Upper lobe of right lung (tissue), 1 donor: Measurements from ENCODE around the gene SGF29. TPM values are rescaled to one million over a fixed set of nuclear protein-coding genes. Genes with fewer than 3 reads are reported as not detected.

Source experiments
- ATAC-seq: fragments of 200-7000 bp; cut with Tn5 transposase; one replicate; pipeline ENCODE4 v1.9.1; 2020; ENCODE audit warnings: mild to moderate bottlenecking, moderate library complexity
- DNase-seq: peaks from one replicate; pipeline ENCODE4 v3.0.0-alpha.2; 2020
- H3K27ac ChIP-seq: fragments of 200-600 bp; one replicate; pipeline ENCODE4 v1.8.0; 2022
- H3K27me3 ChIP-seq: fragments of 200-600 bp; one replicate; pipeline ENCODE4 v1.8.0; 2022; ENCODE audit warnings: mild to moderate bottlenecking
- H3K36me3 ChIP-seq: fragments of 200-600 bp; one replicate; pipeline ENCODE4 v1.8.0; 2022
- H3K4me1 ChIP-seq: fragments of 200-600 bp; one replicate; pipeline ENCODE4 v1.8.0; 2022
- H3K4me3 ChIP-seq: fragments of 200-600 bp; one replicate; pipeline ENCODE4 v1.8.0; 2022; ENCODE audit warnings: mild to moderate bottlenecking
- H3K9me3 ChIP-seq: fragments of 200-600 bp; one replicate; pipeline ENCODE4 v1.8.0; 2022
- intact Hi-C: fragments of 100-400 bp; cut with DNase I; formaldehyde crosslinking; loops from one replicate; pipeline ENCODE4 v1.11.0; 2022
- total RNA-seq: library from RNA; stranded (reverse); fragmentation: NEBNext Ultra II Directional; extraction: Animal tissue kit (Norgen Biotek cat#: 25700); gene quantifications from one replicate; pipeline ENCODE4 v1.2.1, GENCODE V29; 2021
- TF ChIP-seq, protein P1 (sequence below): fragments of 200-600 bp; IDR thresholded peaks from one replicate; pipeline ENCODE4 v1.8.0; 2022; ENCODE audit warnings: antibody characterized with exemption
- donor health status: DM: no; HTN: yes; CAD: no; lungs with severe emphysema.

The SGF29 gene
- total RNA-seq, 1 donor from 2014 or later: 33.5 TPM

DNA sequence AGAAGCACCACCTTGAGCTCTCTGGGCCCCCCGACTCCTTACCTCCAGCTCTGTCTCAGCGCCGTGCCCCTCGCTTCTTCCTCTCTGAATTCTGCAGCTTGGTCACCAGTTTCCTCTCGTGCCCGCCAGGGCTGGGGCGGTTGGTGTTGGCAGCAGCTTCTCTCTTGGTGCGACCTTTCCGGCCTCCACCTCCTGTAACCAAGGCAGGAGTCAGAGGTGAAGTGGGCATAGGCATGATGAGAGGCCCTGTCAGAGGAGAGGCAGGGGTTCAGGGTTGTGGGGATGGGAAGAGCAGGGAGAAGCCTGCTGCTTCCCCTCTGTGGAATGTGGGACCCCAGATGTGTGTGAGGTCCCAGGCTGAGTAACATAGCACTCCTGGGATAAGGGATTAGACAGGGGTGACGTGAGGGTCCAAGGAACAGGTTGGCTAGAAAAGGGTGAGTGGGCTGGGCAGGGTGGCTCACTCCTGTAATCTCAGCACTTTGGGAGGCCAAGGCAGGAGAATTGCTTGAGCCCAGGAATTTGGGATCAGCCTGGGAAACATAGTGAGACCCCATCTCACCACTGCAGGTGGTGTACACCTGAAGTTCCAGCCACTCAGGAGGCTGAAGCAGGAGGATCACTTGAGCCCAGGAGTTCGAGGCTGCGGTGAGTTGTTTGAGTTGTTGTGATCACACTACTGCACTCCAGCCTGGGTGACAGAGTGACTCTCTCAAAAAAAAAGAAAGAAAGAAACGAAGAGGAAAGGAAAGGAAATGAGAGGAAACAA lies 15.6 kb upstream of the SGF29 start:
- Histone ChIP-seq H3K9me3 (no peaks in the 10 kb centered on the region), H3K4me1 (peaks cover 39% of the 10 kb centered on the region), H3K27me3 (no peaks in the 10 kb centered on the region), H3K36me3 (peaks cover 11% of the 10 kb centered on the region), H3K27ac (peak overlapping the region; percentile 94), H3K4me3 (peak overlapping the region; percentile 74)
- TF ChIP-seq, protein P1, sequence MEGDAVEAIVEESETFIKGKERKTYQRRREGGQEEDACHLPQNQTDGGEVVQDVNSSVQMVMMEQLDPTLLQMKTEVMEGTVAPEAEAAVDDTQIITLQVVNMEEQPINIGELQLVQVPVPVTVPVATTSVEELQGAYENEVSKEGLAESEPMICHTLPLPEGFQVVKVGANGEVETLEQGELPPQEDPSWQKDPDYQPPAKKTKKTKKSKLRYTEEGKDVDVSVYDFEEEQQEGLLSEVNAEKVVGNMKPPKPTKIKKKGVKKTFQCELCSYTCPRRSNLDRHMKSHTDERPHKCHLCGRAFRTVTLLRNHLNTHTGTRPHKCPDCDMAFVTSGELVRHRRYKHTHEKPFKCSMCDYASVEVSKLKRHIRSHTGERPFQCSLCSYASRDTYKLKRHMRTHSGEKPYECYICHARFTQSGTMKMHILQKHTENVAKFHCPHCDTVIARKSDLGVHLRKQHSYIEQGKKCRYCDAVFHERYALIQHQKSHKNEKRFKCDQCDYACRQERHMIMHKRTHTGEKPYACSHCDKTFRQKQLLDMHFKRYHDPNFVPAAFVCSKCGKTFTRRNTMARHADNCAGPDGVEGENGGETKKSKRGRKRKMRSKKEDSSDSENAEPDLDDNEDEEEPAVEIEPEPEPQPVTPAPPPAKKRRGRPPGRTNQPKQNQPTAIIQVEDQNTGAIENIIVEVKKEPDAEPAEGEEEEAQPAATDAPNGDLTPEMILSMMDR: no peak
- DNase-seq: peak; percentile 72
- intact Hi-C loops: no loop called here
- ATAC-seq: peak; percentile 2

DNA sequence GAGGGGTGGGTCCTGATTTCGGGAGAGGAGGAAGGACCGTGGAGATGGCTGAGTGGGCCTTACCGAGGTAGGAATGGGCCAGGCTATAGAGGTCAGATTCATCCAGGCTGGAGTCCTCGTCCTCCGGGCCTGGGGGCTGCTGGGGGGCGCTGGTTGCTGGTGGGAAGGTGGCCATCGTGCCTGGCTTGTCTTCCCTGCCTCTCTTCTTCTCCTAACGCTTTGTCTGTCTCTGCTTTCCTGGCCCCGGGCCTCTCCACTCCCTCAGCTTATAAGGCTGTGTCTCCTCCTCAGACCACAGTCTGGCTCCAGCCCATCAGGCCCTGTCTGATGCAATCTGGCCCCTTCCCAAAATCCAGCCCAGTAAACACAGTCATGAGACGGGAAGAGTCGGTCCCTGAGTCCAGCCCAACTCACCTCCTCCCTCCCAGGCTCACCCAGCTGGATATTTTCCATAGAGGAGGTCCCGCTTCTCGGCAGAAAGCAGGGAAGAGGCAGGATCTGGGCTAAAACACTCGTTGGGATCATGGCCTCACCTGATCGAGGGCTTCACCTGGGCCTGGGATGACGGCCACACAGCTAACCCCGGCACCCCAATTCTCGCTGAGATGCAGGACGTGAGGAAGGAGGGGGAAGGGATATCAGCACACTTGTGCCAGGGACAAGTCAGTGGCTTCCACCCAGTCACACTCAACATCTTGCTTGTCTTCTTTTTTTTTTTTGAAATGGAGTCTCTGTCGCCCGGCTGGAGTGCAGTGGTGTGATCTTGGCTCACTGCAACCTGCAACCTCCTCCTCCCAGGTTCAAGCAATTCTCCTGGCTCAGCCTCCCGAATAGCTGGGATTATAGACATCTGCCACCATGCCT lies 14.8 kb upstream of the SGF29 start, which contains the start of gene NUPR1:
Gene NUPR1 (minus strand): TSS at position 242 of the 864 bp plus-strand sequence. CDS start 67 bp downstream, at position 175.
- TF ChIP-seq, protein P1: no peak
- ATAC-seq: peak; percentile 92
- Histone ChIP-seq H3K9me3 (no peaks in the 10 kb centered on the region), H3K4me1 (peaks cover 35% of the 10 kb centered on the region), H3K4me3 (peak within 1 kb of the TSS; percentile 74), H3K36me3 (peaks cover 11% of the 10 kb centered on the region), H3K27me3 (no peaks in the 10 kb centered on the region), H3K27ac (peak within 1 kb of the TSS; percentile 94)
- DNase-seq: peak; percentile 93
- intact Hi-C loops: no loop called here

DNA sequence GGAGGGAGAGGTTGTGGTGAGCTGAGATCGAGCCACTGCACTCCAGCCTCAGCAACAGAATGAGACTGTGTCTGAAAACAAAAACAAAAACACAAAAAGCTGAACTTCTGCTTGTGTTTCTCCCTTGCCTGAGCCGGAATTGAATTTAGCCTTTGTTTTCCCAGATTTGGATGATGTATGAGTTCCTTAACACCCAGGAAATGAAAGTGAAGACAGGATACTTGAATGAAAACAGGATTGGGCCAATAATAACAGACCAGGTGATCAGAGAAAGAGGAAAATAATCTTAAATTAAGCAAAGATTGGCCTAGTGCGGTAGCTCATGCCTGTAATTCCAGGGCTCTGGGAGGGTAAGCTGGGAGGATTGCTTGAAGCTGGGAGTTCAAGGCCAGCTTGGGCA lies 13.4 kb upstream of the SGF29 start:
- DNase-seq: no peak
- intact Hi-C loops: loop anchor here (10.0 kb wide), 1 partner anchor 46 kb away; the partner anchor contains the start of genes APOBR and CLN3
- Histone ChIP-seq H3K4me1 (peaks cover 24% of the 10 kb centered on the region), H3K36me3 (peaks cover 11% of the 10 kb centered on the region), H3K27ac (no peak overlapping the region), H3K27me3 (no peaks in the 10 kb centered on the region), H3K9me3 (no peaks in the 10 kb centered on the region), H3K4me3 (no peak overlapping the region)
- no peak for ATAC-seq
- TF ChIP-seq, protein P1: no peak

DNA sequence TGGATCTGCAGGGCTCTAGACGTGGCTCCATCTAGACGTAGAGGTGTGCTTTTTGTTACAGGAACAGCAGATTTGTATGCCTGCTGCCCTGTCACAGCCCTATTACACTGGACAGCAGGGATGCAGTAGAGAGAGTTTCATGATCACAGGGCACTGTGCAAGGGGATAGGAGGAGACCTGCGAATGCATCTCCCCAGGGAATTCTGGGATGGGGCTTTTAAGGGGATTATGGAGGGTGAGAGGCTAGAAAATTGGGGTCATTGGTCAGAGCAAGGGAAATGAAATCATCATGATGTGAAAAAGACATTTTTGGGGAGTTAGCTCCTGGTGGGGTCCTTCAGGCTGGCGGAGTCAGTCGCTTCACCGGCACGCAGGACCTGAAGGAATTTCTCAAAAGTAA lies 11.1 kb upstream of the SGF29 start:
- Histone ChIP-seq H3K27me3 (no peaks in the 10 kb centered on the region), H3K4me3 (no peak overlapping the region), H3K9me3 (no peaks in the 10 kb centered on the region), H3K27ac (peak overlapping the region; percentile 71), H3K4me1 (peaks cover 10% of the 10 kb centered on the region), H3K36me3 (no peaks in the 10 kb centered on the region)
- no peak for DNase-seq
- TF ChIP-seq, protein P1: no peak
- ATAC-seq: no peak
- intact Hi-C loops: loop anchor here (10.0 kb wide), 1 partner anchor 48 kb away; the partner anchor contains the start of genes APOBR and CLN3

DNA sequence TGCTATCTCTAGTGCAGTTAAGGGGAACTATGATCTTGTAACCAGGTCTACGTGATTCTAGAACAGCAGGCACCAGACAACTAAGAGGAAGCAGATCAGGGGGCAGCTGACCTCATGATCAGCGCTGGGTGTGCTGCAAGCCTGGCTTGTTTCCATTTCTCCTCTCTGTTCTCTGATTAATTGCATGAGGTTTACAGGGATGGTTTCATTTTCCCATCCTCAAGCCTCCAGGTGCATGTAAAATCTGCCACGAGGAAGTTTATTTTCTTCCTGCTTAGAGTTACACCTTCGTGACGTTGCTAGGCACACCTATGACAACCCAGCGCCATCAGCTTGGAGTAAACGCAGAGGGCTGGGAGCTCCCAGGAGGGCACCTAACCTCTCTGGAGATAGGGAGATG lies 10.6 kb upstream of the SGF29 start:
- intact Hi-C loops: loop anchor here (10.0 kb wide), 1 partner anchor 48 kb away; the partner anchor contains the start of genes APOBR and CLN3
- DNase-seq (peak; percentile 77), ATAC-seq (peak; percentile 67)
- Histone ChIP-seq H3K4me3 (no peak overlapping the region), H3K27me3 (no peaks in the 10 kb centered on the region), H3K4me1 (peaks cover 5% of the 10 kb centered on the region), H3K9me3 (no peaks in the 10 kb centered on the region), H3K27ac (peak overlapping the region; percentile 71), H3K36me3 (no peaks in the 10 kb centered on the region)
- TF ChIP-seq, protein P1: no peak
